ENCODE data around the gene ADGRG6. TPM values are rescaled to one million over a fixed set of nuclear protein-coding genes. Genes with fewer than 3 reads are reported as not detected.
A peak's percentile ranks its signal among the peaks of the same experiment; 100 is the strongest.

Gene ADGRG6
- polyA plus RNA-seq, 2 donors = 6.8 to 7.0 TPM

GRCh38 chr6:142353690-142354089, 51.9 kb downstream of the ADGRG6 start:
- Histone ChIP-seq H3K4me1 (ENCODE audit: control insufficient read depth in 2 of 2, insufficient read depth in 2 of 2, low read length in 1 of 2) (peaks cover 0 to 4% of the 10 kb centered on the region in 2 donors), H3K27me3 (ENCODE audit: control insufficient read depth in 1 of 2, insufficient read depth in 2 of 2, low read length in 2 of 2) (no peaks in the 10 kb centered on the region), H3K27ac (ENCODE audit: low read depth in 2 of 2, low read length in 1 of 2) (no peak overlapping the region), H3K4me3 (ENCODE audit: low read depth in 1 of 2, low read length in 2 of 2) (no peak overlapping the region), H3K36me3 (ENCODE audit: control insufficient read depth in 2 of 2, insufficient read depth in 2 of 2, low read length in 1 of 2) (no peaks in the 10 kb centered on the region), H3K9me3 (ENCODE audit: control insufficient read depth in 2 of 2, insufficient read depth in 1 of 2, low read depth in 1 of 2, low read length in 1 of 2) (no peaks in the 10 kb centered on the region)
- WGBS, 2 donors = 66 to 89% methylated on average over 2 of the region's 2 CpGs

- no peak overlapping the region for H3K4me3 ChIP-seq (ENCODE audit: low read depth in 1 of 2, low read length in 2 of 2)
- WGBS, 2 donors = 94 to 96% methylated on average over 3 of the region's 3 CpGs
- no peak overlapping the region for H3K27ac ChIP-seq (ENCODE audit: low read depth in 2 of 2, low read length in 1 of 2)
- no peaks in the 10 kb centered on the region for H3K4me1 ChIP-seq (ENCODE audit: control insufficient read depth in 2 of 2, insufficient read depth in 2 of 2, low read length in 1 of 2)
- H3K36me3 ChIP-seq (ENCODE audit: control insufficient read depth in 2 of 2, insufficient read depth in 2 of 2, low read length in 1 of 2) = no peaks in the 10 kb centered on the region
- no peaks in the 10 kb centered on the region for H3K27me3 ChIP-seq (ENCODE audit: control insufficient read depth in 1 of 2, insufficient read depth in 2 of 2, low read length in 2 of 2)
- no peaks in the 10 kb centered on the region for H3K9me3 ChIP-seq (ENCODE audit: control insufficient read depth in 2 of 2, insufficient read depth in 1 of 2, low read depth in 1 of 2, low read length in 1 of 2)
Measured at GRCh38 chr6:142354650-142355049, 52.8 kb downstream of the ADGRG6 start.

GRCh38 chr6:142355520-142356174, 53.8 kb downstream of the ADGRG6 start:
- H3K36me3 ChIP-seq (ENCODE audit: control insufficient read depth in 2 of 2, insufficient read depth in 2 of 2, low read length in 1 of 2) = no peaks in the 10 kb centered on the region
- no peak overlapping the region for H3K4me3 ChIP-seq (ENCODE audit: low read depth in 1 of 2, low read length in 2 of 2)
- H3K27me3 ChIP-seq (ENCODE audit: control insufficient read depth in 1 of 2, insufficient read depth in 2 of 2, low read length in 2 of 2) = no peaks in the 10 kb centered on the region
- no peaks in the 10 kb centered on the region for H3K9me3 ChIP-seq (ENCODE audit: control insufficient read depth in 2 of 2, insufficient read depth in 1 of 2, low read depth in 1 of 2, low read length in 1 of 2)
- 50 to 52% methylated on average over 7 of the region's 7 CpGs for WGBS, 2 donors
- no peak overlapping the region for H3K27ac ChIP-seq (ENCODE audit: low read depth in 2 of 2, low read length in 1 of 2)
- no peaks in the 10 kb centered on the region for H3K4me1 ChIP-seq (ENCODE audit: control insufficient read depth in 2 of 2, insufficient read depth in 2 of 2, low read length in 1 of 2)

DNA sequence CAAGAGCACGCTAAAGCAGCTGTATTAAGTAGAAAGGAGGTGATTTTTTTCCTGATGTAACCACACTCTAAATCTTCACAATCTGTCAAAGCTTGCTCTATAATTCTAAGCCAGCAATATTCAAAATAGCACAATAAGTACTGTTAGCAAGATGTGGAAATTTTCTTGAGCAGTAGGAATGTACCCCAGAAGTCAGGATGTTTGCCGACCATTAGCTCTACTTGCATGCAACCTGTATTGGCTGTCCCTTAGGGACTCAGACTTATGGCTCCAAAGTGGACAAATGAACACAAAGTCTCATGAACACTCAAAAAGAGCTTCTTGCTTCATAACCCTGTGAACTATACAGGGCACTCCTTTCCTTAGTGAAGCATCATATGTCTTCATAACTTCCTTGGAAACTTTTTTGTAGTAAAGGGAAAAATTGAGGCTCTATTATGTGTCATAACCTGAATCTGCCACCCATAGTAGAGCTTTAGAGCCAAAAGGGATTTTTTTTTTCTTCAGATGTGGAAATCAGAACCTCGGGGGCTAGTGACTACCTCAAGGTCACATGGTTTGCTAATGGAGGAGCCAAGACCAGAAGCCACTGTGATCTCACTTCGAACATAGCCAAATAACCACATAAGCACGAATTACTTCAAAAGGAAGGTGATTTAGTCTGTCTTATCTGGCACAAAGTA, 54.5 kb downstream of the ADGRG6 start:
- H3K36me3 ChIP-seq (ENCODE audit: control insufficient read depth in 2 of 2, insufficient read depth in 2 of 2, low read length in 1 of 2) = no peaks in the 10 kb centered on the region
- no peaks in the 10 kb centered on the region for H3K9me3 ChIP-seq (ENCODE audit: control insufficient read depth in 2 of 2, insufficient read depth in 1 of 2, low read depth in 1 of 2, low read length in 1 of 2)
- no peaks in the 10 kb centered on the region for H3K27me3 ChIP-seq (ENCODE audit: control insufficient read depth in 1 of 2, insufficient read depth in 2 of 2, low read length in 2 of 2)
- H3K4me3 ChIP-seq (ENCODE audit: low read depth in 1 of 2, low read length in 2 of 2) = no peak overlapping the region
- H3K27ac ChIP-seq (ENCODE audit: low read depth in 2 of 2, low read length in 1 of 2) = no peak overlapping the region
- 54 to 55% methylated on average over 5 of the region's 5 CpGs for whole genome bisulfite sequencing, 2 donors
- H3K4me1 ChIP-seq (ENCODE audit: control insufficient read depth in 2 of 2, insufficient read depth in 2 of 2, low read length in 1 of 2) = peaks cover 0 to 2% of the 10 kb centered on the region in 2 donors

- no peak overlapping the region for H3K4me3 ChIP-seq (ENCODE audit: low read depth in 1 of 2, low read length in 2 of 2)
- H3K9me3 ChIP-seq (ENCODE audit: control insufficient read depth in 2 of 2, insufficient read depth in 1 of 2, low read depth in 1 of 2, low read length in 1 of 2) = no peaks in the 10 kb centered on the region
- peaks cover 0 to 2% of the 10 kb centered on the region in 2 donors for H3K4me1 ChIP-seq (ENCODE audit: control insufficient read depth in 2 of 2, insufficient read depth in 2 of 2, low read length in 1 of 2)
- no peak overlapping the region for H3K27ac ChIP-seq (ENCODE audit: low read depth in 2 of 2, low read length in 1 of 2)
- no peaks in the 10 kb centered on the region for H3K36me3 ChIP-seq (ENCODE audit: control insufficient read depth in 2 of 2, insufficient read depth in 2 of 2, low read length in 1 of 2)
- WGBS, 2 donors = 69 to 82% methylated on average over 1 of the region's 1 CpG
- no peaks in the 10 kb centered on the region for H3K27me3 ChIP-seq (ENCODE audit: control insufficient read depth in 1 of 2, insufficient read depth in 2 of 2, low read length in 2 of 2)
Measured at GRCh38 chr6:142356884-142357225, 55.0 kb downstream of the ADGRG6 start.

- Histone ChIP-seq H3K27ac (ENCODE audit: low read depth in 2 of 2, low read length in 1 of 2) (no peak overlapping the region), H3K36me3 (ENCODE audit: control insufficient read depth in 2 of 2, insufficient read depth in 2 of 2, low read length in 1 of 2) (no peaks in the 10 kb centered on the region), H3K27me3 (ENCODE audit: control insufficient read depth in 1 of 2, insufficient read depth in 2 of 2, low read length in 2 of 2) (no peaks in the 10 kb centered on the region), H3K9me3 (ENCODE audit: control insufficient read depth in 2 of 2, insufficient read depth in 1 of 2, low read depth in 1 of 2, low read length in 1 of 2) (no peaks in the 10 kb centered on the region), H3K4me1 (ENCODE audit: control insufficient read depth in 2 of 2, insufficient read depth in 2 of 2, low read length in 1 of 2) (peaks cover 0 to 2% of the 10 kb centered on the region in 2 donors), H3K4me3 (ENCODE audit: low read depth in 1 of 2, low read length in 2 of 2) (no peak overlapping the region)
Measured at GRCh38 chr6:142357879-142358278, 56.1 kb downstream of the ADGRG6 start.

- Histone ChIP-seq H3K27ac (ENCODE audit: low read depth in 2 of 2, low read length in 1 of 2) (no peak overlapping the region), H3K36me3 (ENCODE audit: control insufficient read depth in 2 of 2, insufficient read depth in 2 of 2, low read length in 1 of 2) (no peaks in the 10 kb centered on the region), H3K4me3 (ENCODE audit: low read depth in 1 of 2, low read length in 2 of 2) (no peak overlapping the region), H3K4me1 (ENCODE audit: control insufficient read depth in 2 of 2, insufficient read depth in 2 of 2, low read length in 1 of 2) (peaks cover 0 to 2% of the 10 kb centered on the region in 2 donors), H3K27me3 (ENCODE audit: control insufficient read depth in 1 of 2, insufficient read depth in 2 of 2, low read length in 2 of 2) (no peaks in the 10 kb centered on the region), H3K9me3 (ENCODE audit: control insufficient read depth in 2 of 2, insufficient read depth in 1 of 2, low read depth in 1 of 2, low read length in 1 of 2) (no peaks in the 10 kb centered on the region)
- WGBS, 2 donors = 39 to 65% methylated on average over 2 of the region's 2 CpGs
Measured at GRCh38 chr6:142359271-142359960, 57.6 kb downstream of the ADGRG6 start.

- peak overlapping the region in 1 of 2 donors; percentile 4 for H3K27ac ChIP-seq (ENCODE audit: low read depth in 2 of 2, low read length in 1 of 2)
- WGBS, 2 donors = 82% methylated on average over 5 of the region's 5 CpGs
- no peaks in the 10 kb centered on the region for H3K27me3 ChIP-seq (ENCODE audit: control insufficient read depth in 1 of 2, insufficient read depth in 2 of 2, low read length in 2 of 2)
- H3K9me3 ChIP-seq (ENCODE audit: control insufficient read depth in 2 of 2, insufficient read depth in 1 of 2, low read depth in 1 of 2, low read length in 1 of 2) = no peaks in the 10 kb centered on the region
- H3K4me1 ChIP-seq (ENCODE audit: control insufficient read depth in 2 of 2, insufficient read depth in 2 of 2, low read length in 1 of 2) = peaks cover 0 to 2% of the 10 kb centered on the region in 2 donors
- no peaks in the 10 kb centered on the region for H3K36me3 ChIP-seq (ENCODE audit: control insufficient read depth in 2 of 2, insufficient read depth in 2 of 2, low read length in 1 of 2)
- no peak overlapping the region for H3K4me3 ChIP-seq (ENCODE audit: low read depth in 1 of 2, low read length in 2 of 2)
Measured at GRCh38 chr6:142361345-142361744, 59.5 kb downstream of the ADGRG6 start.

- H3K27me3 ChIP-seq (ENCODE audit: control insufficient read depth in 1 of 2, insufficient read depth in 2 of 2, low read length in 2 of 2) = no peaks in the 10 kb centered on the region
- H3K4me3 ChIP-seq (ENCODE audit: low read depth in 1 of 2, low read length in 2 of 2) = no peak overlapping the region
- H3K36me3 ChIP-seq (ENCODE audit: control insufficient read depth in 2 of 2, insufficient read depth in 2 of 2, low read length in 1 of 2) = no peaks in the 10 kb centered on the region
- H3K4me1 ChIP-seq (ENCODE audit: control insufficient read depth in 2 of 2, insufficient read depth in 2 of 2, low read length in 1 of 2) = peaks cover 0 to 2% of the 10 kb centered on the region in 2 donors
- H3K9me3 ChIP-seq (ENCODE audit: control insufficient read depth in 2 of 2, insufficient read depth in 1 of 2, low read depth in 1 of 2, low read length in 1 of 2) = no peaks in the 10 kb centered on the region
- 47% methylated on average over 8 of the region's 8 CpGs for WGBS, 2 donors
- H3K27ac ChIP-seq (ENCODE audit: low read depth in 2 of 2, low read length in 1 of 2) = peak overlapping the region; percentile 4 to 35
Measured at GRCh38 chr6:142361779-142362750, 60.3 kb downstream of the ADGRG6 start.

Measured in esophagus (tissue), 2 donors.